H1 (cell line): ENCODE data around the gene PCDH9. TPM values are rescaled to one million over a fixed set of nuclear protein-coding genes. Genes with fewer than 3 reads are reported as not detected.

Experiments used
- CTCF ChIA-PET: fragments of 300-600 bp; sonication (Branson Sonifier 250); formaldehyde crosslinking; loops from one replicate; lab custom pipeline; 2021; ENCODE audit not compliant: partially characterized antibody; lab: Charles Lee
- POLR2A ChIA-PET: fragments of 300-600 bp; sonication (Branson Sonifier 250); formaldehyde crosslinking; loops from one replicate; lab custom pipeline; 2021; ENCODE audit warnings: inconsistent platforms; ENCODE audit not compliant: partially characterized antibody; lab: Charles Lee
- DNase-seq, 2 experiments: peaks; one replicate each; pipeline versions ENCODE4 v3.0.0 to v3.0.0-alpha.2; 2010 to 2022; ENCODE audit warnings: low spot score in 2 of 2, low read depth in 1 of 2, mixed read lengths in 1 of 2
- FAIRE-seq: peaks from 2 replicates; lab custom pipeline; 2011; peaks lifted over from hg19 to GRCh38; lab: Jason Lieb, UNC
- H2AFZ ChIP-seq: 2 replicates; pipeline ENCODE4 v1.8.1; 2012; ENCODE audit warnings: low read length, inconsistent platforms
- H2AK5ac ChIP-seq: 2 replicates; pipeline ENCODE4 v1.6.1; 2013; ENCODE audit warnings: low read depth, low read length
- H2BK120ac ChIP-seq: replicated peaks from 2 replicates; pipeline ENCODE3; 2013; ENCODE audit warnings: low read depth, low read length, inconsistent platforms
- H2BK12ac ChIP-seq: 2 replicates; pipeline ENCODE4 v1.6.1; 2013; ENCODE audit warnings: low read depth, low read length
- H2BK15ac ChIP-seq: 2 replicates; pipeline ENCODE4 v1.6.1; 2013; ENCODE audit warnings: low read length
- H2BK20ac ChIP-seq: 2 replicates; pipeline ENCODE4 v1.6.1; 2013; ENCODE audit warnings: low read length
- H2BK5ac ChIP-seq: 2 replicates; pipeline ENCODE4 v1.6.1; 2013; ENCODE audit warnings: low read depth, low read length
- H3K14ac ChIP-seq: 2 replicates; pipeline ENCODE4 v1.6.1; 2013; ENCODE audit warnings: inconsistent platforms; ENCODE audit not compliant: insufficient read length
- H3K18ac ChIP-seq: 2 replicates; pipeline ENCODE4 v1.6.1; 2013; ENCODE audit warnings: low read length; ENCODE audit errors: extremely low read depth
- H3K23ac ChIP-seq: 2 replicates; pipeline ENCODE4 v1.6.1; 2013; ENCODE audit warnings: inconsistent platforms; ENCODE audit not compliant: insufficient read length
- H3K23me2 ChIP-seq: 2 replicates; pipeline ENCODE4 v1.6.1; 2013; ENCODE audit warnings: low read depth, low read length
- H3K27ac ChIP-seq: 2 replicates; pipeline ENCODE4 v1.6.1; 2011; ENCODE audit warnings: low read depth, low read length, inconsistent platforms
- H3K27me3 ChIP-seq, 4 experiments: replicated peaks in 1 of 4; 1 replicate in 1 of 4; 2 replicates in 3 of 4; pipeline versions ENCODE4 v1.6.1 to v1.8.1; 2011 to 2013; ENCODE audit warnings: low read length in 3 of 4, mild to moderate bottlenecking in 3 of 4, inconsistent platforms in 2 of 4, mixed read lengths in 2 of 4, moderate library complexity in 1 of 4; ENCODE audit not compliant: control insufficient read depth in 3 of 4, insufficient read depth in 3 of 4; ENCODE audit errors: extremely low read depth in 1 of 4
- H3K36me3 ChIP-seq, 4 experiments: 2 replicates each; pipeline versions ENCODE4 v1.6.1 to v1.8.1; 2011 to 2013; ENCODE audit warnings: mild to moderate bottlenecking in 4 of 4, low read length in 3 of 4, moderate library complexity in 2 of 4, control low read depth in 1 of 4, inconsistent platforms in 1 of 4; ENCODE audit not compliant: insufficient read depth in 4 of 4, control insufficient read depth in 2 of 4
- H3K4ac ChIP-seq: replicated peaks from 2 replicates; pipeline ENCODE3; 2013; ENCODE audit warnings: low read length, low read depth, mixed read lengths, inconsistent platforms; ENCODE audit not compliant: insufficient read length
- H3K4me1 ChIP-seq, 4 experiments: replicated peaks in 1 of 4; 1 replicate in 1 of 4; 2 replicates in 3 of 4; pipeline versions ENCODE4 v1.6.1 to v1.8.1; 2011 to 2013; ENCODE audit warnings: low read length in 3 of 4, inconsistent platforms in 2 of 4, mixed read lengths in 1 of 4; ENCODE audit not compliant: insufficient read depth in 4 of 4, control insufficient read depth in 3 of 4
- H3K4me2 ChIP-seq, 2 experiments: 2 replicates each; pipeline versions ENCODE4 v1.6.1 to v1.8.1; 2011 to 2013; ENCODE audit warnings: low read depth in 2 of 2, low read length in 2 of 2, control low read depth in 1 of 2, inconsistent platforms in 1 of 2, mild to moderate bottlenecking in 1 of 2; ENCODE audit not compliant: insufficient read depth in 1 of 2
- H3K4me3 ChIP-seq, 4 experiments: fragments of 200-600, 300-600 bp in 1 of 4; sonication (generic), shearing (Covaris generic), sonication (Bioruptor Twin) in 1 of 4; 2 replicates each; pipeline versions ENCODE4 v1.5.1 to v1.8.1; 2011 to 2016; ENCODE audit warnings: low read length in 4 of 4, low read depth in 3 of 4, control low read depth in 2 of 4, inconsistent platforms in 2 of 4, mild to moderate bottlenecking in 2 of 4, mixed read lengths in 1 of 4, moderate library complexity in 1 of 4; ENCODE audit not compliant: insufficient read depth in 2 of 4; ENCODE audit errors: extremely low read depth in 1 of 4
- H3K56ac ChIP-seq: replicated peaks from 2 replicates; pipeline ENCODE3; 2013; ENCODE audit warnings: low read depth, mild to moderate bottlenecking, mixed read lengths, low read length, inconsistent platforms; ENCODE audit not compliant: insufficient read length
- H3K79me1 ChIP-seq: 2 replicates; pipeline ENCODE4 v1.6.1; 2013; ENCODE audit warnings: low read depth, low read length, control low read depth
- H3K79me2 ChIP-seq, 2 experiments: 2 replicates each; pipeline versions ENCODE4 v1.6.1 to v1.8.1; 2012 to 2013; ENCODE audit warnings: low read length in 2 of 2, mild to moderate bottlenecking in 2 of 2, inconsistent platforms in 1 of 2; ENCODE audit not compliant: insufficient read depth in 2 of 2, control insufficient read depth in 1 of 2
- H3K9ac ChIP-seq, 4 experiments: replicated peaks in 1 of 4; 1 replicate in 1 of 4; 2 replicates in 3 of 4; pipeline versions ENCODE4 v1.6.1 to v1.8.1; 2011 to 2013; ENCODE audit warnings: low read depth in 3 of 4, low read length in 3 of 4, control low read depth in 2 of 4, mild to moderate bottlenecking in 2 of 4, moderate library complexity in 2 of 4, inconsistent platforms in 1 of 4; ENCODE audit errors: extremely low read depth in 1 of 4
- H3K9me3 ChIP-seq, 2 experiments: 2 replicates each; pipeline versions ENCODE4 v1.6.1 to v1.8.1; 2012 to 2013; ENCODE audit warnings: mild to moderate bottlenecking in 2 of 2, moderate library complexity in 2 of 2, control low read depth in 1 of 2, inconsistent platforms in 1 of 2, low read depth in 1 of 2, low read length in 1 of 2, mixed read lengths in 1 of 2; ENCODE audit not compliant: insufficient read depth in 2 of 2
- H4K20me1 ChIP-seq, 2 experiments: replicated peaks in 1 of 2; 2 replicates each; pipeline versions ENCODE3 to v1.8.1; 2011 to 2013; ENCODE audit warnings: inconsistent platforms in 2 of 2, low read length in 2 of 2, mild to moderate bottlenecking in 1 of 2; ENCODE audit not compliant: insufficient read depth in 2 of 2, control insufficient read depth in 1 of 2
- H4K5ac ChIP-seq: 2 replicates; pipeline ENCODE4 v1.6.1; 2013; ENCODE audit warnings: low read length, low read depth, mixed read lengths, inconsistent platforms; ENCODE audit not compliant: insufficient read length
- H4K8ac ChIP-seq: 2 replicates; pipeline ENCODE4 v1.8.0; 2013; ENCODE audit warnings: mild to moderate bottlenecking, moderate library complexity, low read length, inconsistent platforms; ENCODE audit not compliant: insufficient read depth; ENCODE audit errors: extremely low read depth
- H4K91ac ChIP-seq: replicated peaks from 2 replicates; pipeline ENCODE3; 2013; ENCODE audit warnings: low read length, mixed read lengths, inconsistent platforms; ENCODE audit not compliant: insufficient read length
- JUN ChIP-seq: IDR thresholded peaks from 2 replicates; pipeline ENCODE4 v1.6.1; 2011; ENCODE audit warnings: low read depth, mild to moderate bottlenecking, improper control_type of control experiment, low read length
- RAD21 ChIP-seq, 2 experiments: IDR thresholded peaks in 1 of 2; conservative IDR thresholded peaks in 1 of 2; 2 replicates each; pipeline ENCODE4 v1.6.1; 2011; ENCODE audit warnings: low read depth in 2 of 2, low read length in 2 of 2, improper control_type of control experiment in 1 of 2, inconsistent platforms in 1 of 2, mild to moderate bottlenecking in 1 of 2, moderate library complexity in 1 of 2
- SRF ChIP-seq: IDR thresholded peaks from 2 replicates; pipeline ENCODE4 v1.6.1; 2011; ENCODE audit warnings: mild to moderate bottlenecking, low read depth, low read length, moderate library complexity
- TBP ChIP-seq: IDR thresholded peaks from 2 replicates; pipeline ENCODE4 v1.6.1; 2011; ENCODE audit warnings: low read depth, low read length, improper control_type of control experiment
- WGBS, 2 experiments: shearing (Covaris generic) in 1 of 2; methylation state at CpG; one replicate each; pipeline versions ENCODE4 v1.1.6 to v1.1.7; 2013 to 2015; ENCODE audit warnings: low lambda C conversion rate in 2 of 2, mixed read lengths in 2 of 2, inconsistent platforms in 1 of 2, low coverage in 1 of 2, missing lambda C conversion rate in 1 of 2; ENCODE audit not compliant: insufficient replicate concordance in 2 of 2, insufficient coverage in 1 of 2, insufficient read length in 1 of 2; ENCODE audit errors: extremely low coverage in 1 of 2, missing lambda C conversion rate in 1 of 2; 5-methylcytosine and 5-hydroxymethylcytosine counted together
- polyA plus RNA-seq, 7 experiments: library from polyadenylated mRNA; depleted of rRNA in 3 of 7; stranded (reverse) in 5 of 7; unstranded in 2 of 7; fragments of >200 nt in 5 of 7; fragments of 200-250 nt in 2 of 7; gene quantifications; 1 replicate in 5 of 7; 2 replicates in 1 of 7; 4 replicates in 1 of 7; pipeline versions ENCODE4 v1.2.1 to v1.2.3, GENCODE V29; 2011 to 2013; ENCODE audit warnings: missing spikeins in 2 of 7, mixed read lengths in 2 of 7
- total RNA-seq: library from RNA; stranded (reverse); fragmentation: NEBNext Ultra II Directional; extraction: Animal tissue kit (Norgen Biotek cat#: 25700); gene quantifications from 2 replicates; pipeline ENCODE4 v1.2.1, GENCODE V29; 2021

The PCDH9 gene
- total and polyA plus RNA-seq, 2 of the 8 experiments (the other 6 are each of a cell fraction or from before 2014, with no cell fraction given) = 0.12 to 0.60 TPM

DNA sequence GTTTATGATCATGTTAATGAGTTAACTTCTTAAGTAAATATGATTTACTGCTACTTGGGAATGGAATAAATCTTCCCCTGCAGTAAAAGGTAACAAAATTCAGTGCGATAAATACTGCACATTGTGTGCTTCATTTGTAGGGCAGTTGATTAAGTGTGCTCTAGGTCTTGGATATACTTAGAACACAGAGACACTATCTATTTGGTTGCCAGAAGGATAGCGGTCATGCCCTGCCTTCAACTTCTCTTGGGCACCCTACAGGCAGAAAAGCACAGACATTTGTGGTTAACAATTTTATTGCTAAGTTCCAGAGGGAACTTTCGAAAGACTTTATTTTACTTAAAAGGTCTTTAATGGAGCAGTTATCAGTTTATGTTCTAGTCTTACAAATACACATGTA is 605.8 kb downstream of the PCDH9 start:
- Histone ChIP-seq H3K23me2 (no peaks in the 10 kb centered on the region), H2BK15ac (no peak overlapping the region), H3K4ac (no peak overlapping the region), H2BK20ac (no peak overlapping the region), H2BK5ac (no peak overlapping the region), H2BK120ac (no peak overlapping the region), H3K79me2 (no peaks in the 10 kb centered on the region), H3K4me1 (no peaks in the 10 kb centered on the region), H4K20me1 (no peaks in the 10 kb centered on the region), H2AK5ac (no peak overlapping the region), H3K14ac (no peak overlapping the region), H3K27ac (no peak overlapping the region), H3K18ac (no peak overlapping the region), H4K8ac (no peak overlapping the region), H3K9ac (no peak overlapping the region), H3K9me3 (no peaks in the 10 kb centered on the region; a peak in 1 of 4 replicates), H2AFZ (no peak overlapping the region), H3K79me1 (no peaks in the 10 kb centered on the region), H4K5ac (no peak overlapping the region), H4K91ac (no peak overlapping the region), H3K27me3 (no peaks in the 10 kb centered on the region), H2BK12ac (no peak overlapping the region), H3K4me3 (no peak overlapping the region), H3K23ac (no peak overlapping the region), H3K4me2 (no peak overlapping the region), H3K36me3 (no peaks in the 10 kb centered on the region), H3K56ac (no peak overlapping the region)
- CTCF ChIA-PET = no interaction called here
- TF ChIP-seq TBP = no peak
- no peak for TF ChIP-seq RAD21 (IDR thresholded peaks at IDR 0.05 in 1 of 2, conservative IDR thresholded peaks at IDR 0.05 in 1 of 2; ENCODE audit: low read depth in 2 of 2, low read length in 2 of 2)
- no peak for TF ChIP-seq SRF
- TF ChIP-seq JUN = no peak
- FAIRE-seq (no peak), DNase-seq (no peak)
- POLR2A ChIA-PET = no interaction called here
- WGBS, 2 experiments = 95% methylated on average over 3 of the region's 3 CpGs; no CpG with 5 or more reads in 1 of the 2 experiments
